HUES64 (cell line): ENCODE results near the gene LOXL1.

Experiments
- H3K27ac ChIP-seq: 2 replicates; pipeline ENCODE4 v1.7.0; 2013; ENCODE audit warnings: low read depth, low read length, inconsistent platforms
- H3K27me3 ChIP-seq: 2 replicates; pipeline ENCODE4 v1.6.1; 2013; ENCODE audit warnings: mild to moderate bottlenecking, low read length; ENCODE audit not compliant: insufficient read depth
- H3K36me3 ChIP-seq: 2 replicates; pipeline ENCODE4 v1.6.1; 2013; ENCODE audit warnings: mild to moderate bottlenecking, low read length; ENCODE audit not compliant: insufficient read depth
- H3K4me1 ChIP-seq: 2 replicates; pipeline ENCODE4 v1.6.1; 2013; ENCODE audit warnings: mild to moderate bottlenecking, low read length, moderate library complexity; ENCODE audit not compliant: insufficient read depth
- H3K4me3 ChIP-seq: 2 replicates; pipeline ENCODE4 v1.5.1; 2013; ENCODE audit warnings: mild to moderate bottlenecking, low read length, moderate library complexity
- H3K9ac ChIP-seq: 2 replicates; pipeline ENCODE4 v1.6.1; 2013; ENCODE audit warnings: mild to moderate bottlenecking, low read depth, low read length
- H3K9me3 ChIP-seq: 2 replicates; pipeline ENCODE4 v1.6.1; 2013; ENCODE audit warnings: low read depth, low read length; ENCODE audit not compliant: insufficient read depth
- WGBS: fragments of 150-250, 120-280 bp; methylation state at CpG from one replicate; pipeline ENCODE4 v1.1.7; 2013; ENCODE audit warnings: missing lambda C conversion rate; 5-methylcytosine and 5-hydroxymethylcytosine counted together

The LOXL1 gene

DNA sequence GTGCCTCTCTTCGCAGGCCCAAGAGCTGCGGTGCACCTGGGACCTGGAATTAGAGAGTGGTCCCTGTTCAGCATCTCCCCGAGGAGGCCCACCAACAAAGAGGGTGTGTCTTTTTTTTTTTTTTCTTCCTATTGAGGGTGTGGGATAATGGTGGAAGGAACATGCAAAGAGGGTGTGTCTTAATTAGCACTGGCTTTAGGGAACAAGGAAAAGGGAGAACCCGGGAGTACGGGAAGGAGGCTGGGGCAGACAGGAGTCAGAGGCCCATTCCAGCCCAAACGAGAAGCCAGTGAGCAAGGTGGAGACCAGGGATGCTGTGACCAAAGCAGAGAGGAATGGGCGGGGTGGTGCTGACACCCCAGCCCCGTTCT lies 429 bp upstream of the LOXL1 start:
- Histone ChIP-seq H3K36me3 (no peaks in the 10 kb centered on the region), H3K27me3 (no peaks in the 10 kb centered on the region; the same call in 1 of the 2 replicates), H3K9ac (no peak overlapping the region), H3K4me1 (peaks cover 50% of the 10 kb centered on the region), H3K27ac (no peak overlapping the region), H3K4me3 (peak overlapping the region; percentile 65), H3K9me3 (no peaks in the 10 kb centered on the region)
- 42% methylated on average over 8 of the region's 8 CpGs for WGBS

DNA sequence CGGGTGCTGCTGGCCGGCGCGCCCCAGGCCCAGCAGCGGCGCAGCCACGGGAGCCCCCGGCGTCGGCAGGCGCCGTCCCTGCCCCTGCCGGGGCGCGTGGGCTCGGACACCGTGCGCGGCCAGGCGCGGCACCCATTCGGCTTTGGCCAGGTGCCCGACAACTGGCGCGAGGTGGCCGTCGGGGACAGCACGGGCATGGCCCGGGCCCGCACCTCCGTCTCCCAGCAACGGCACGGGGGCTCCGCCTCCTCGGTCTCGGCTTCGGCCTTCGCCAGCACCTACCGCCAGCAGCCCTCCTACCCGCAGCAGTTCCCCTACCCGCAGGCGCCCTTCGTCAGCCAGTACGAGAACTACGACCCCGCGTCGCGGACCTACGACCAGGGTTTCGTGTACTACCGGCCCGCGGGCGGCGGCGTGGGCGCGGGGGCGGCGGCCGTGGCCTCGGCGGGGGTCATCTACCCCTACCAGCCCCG lies 777 bp downstream of the LOXL1 start:
- no peaks in the 10 kb centered on the region; the same call in 1 of the 2 replicates for H3K27me3 ChIP-seq
- no peak overlapping the region; the same call in 1 of the 2 replicates for H3K27ac ChIP-seq
- H3K4me1 ChIP-seq = peaks cover 44% of the 10 kb centered on the region
- WGBS = under 1% methylated on average over 65 of the region's 65 CpGs
- peak overlapping the region; percentile 50 for H3K9ac ChIP-seq
- H3K36me3 ChIP-seq = no peaks in the 10 kb centered on the region
- no peaks in the 10 kb centered on the region for H3K9me3 ChIP-seq
- peak overlapping the region; percentile 65 for H3K4me3 ChIP-seq

DNA sequence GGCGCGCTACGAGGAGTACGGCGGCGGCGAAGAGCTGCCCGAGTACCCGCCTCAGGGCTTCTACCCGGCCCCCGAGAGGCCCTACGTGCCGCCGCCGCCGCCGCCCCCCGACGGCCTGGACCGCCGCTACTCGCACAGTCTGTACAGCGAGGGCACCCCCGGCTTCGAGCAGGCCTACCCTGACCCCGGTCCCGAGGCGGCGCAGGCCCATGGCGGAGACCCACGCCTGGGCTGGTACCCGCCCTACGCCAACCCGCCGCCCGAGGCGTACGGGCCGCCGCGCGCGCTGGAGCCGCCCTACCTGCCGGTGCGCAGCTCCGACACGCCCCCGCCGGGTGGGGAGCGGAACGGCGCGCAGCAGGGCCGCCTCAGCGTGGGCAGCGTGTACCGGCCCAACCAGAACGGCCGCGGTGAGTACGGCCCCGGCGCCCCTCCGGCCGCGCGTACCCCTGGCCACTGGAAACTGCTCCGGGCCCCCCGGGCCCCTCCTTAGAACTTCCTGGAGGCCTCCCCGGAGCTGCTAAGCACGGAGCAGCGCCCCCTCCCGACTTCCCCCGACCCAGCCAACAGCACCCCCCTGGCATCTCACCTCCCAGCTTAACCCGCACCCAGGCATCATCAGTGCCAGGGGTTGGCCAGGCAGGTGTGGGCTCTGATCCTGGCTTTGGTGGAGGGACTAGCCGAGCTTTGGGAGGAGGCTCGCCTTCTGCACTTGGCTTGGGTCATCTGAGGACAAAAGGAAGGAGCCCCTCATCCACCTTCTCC lies 1.4 kb downstream of the LOXL1 start:
- Histone ChIP-seq H3K27me3 (no peaks in the 10 kb centered on the region; the same call in 1 of the 2 replicates), H3K4me3 (peak overlapping the region; percentile 65), H3K36me3 (no peaks in the 10 kb centered on the region), H3K9me3 (no peaks in the 10 kb centered on the region), H3K27ac (0 out of 2 replicates have a peak overlapping the region, but pooled peaks have one; percentile 12), H3K4me1 (peaks cover 38% of the 10 kb centered on the region), H3K9ac (peak overlapping the region; percentile 50)
- WGBS = under 1% methylated on average over 78 of the region's 78 CpGs

DNA sequence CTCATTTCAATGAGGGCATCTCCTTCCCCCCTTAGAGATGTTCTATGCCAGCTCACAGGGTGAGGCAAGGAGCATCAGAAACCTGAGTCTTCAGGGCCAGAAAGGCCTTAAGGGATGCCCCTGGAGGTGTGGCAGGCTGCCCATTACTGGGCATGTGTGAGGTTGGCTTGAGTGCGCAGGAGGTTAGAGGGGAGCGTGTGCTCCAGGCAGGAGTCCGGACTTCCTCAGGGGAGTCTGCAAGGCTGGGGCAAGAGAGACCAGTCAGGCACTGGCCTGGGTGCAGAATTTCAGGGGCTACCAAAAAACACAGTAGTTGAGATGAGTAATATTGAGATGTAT lies 1.9 kb downstream of the LOXL1 start:
- H3K27ac ChIP-seq = no peak overlapping the region
- 82% methylated on average over 3 of the region's 3 CpGs for WGBS
- H3K9ac ChIP-seq = no peak overlapping the region
- H3K9me3 ChIP-seq = no peaks in the 10 kb centered on the region
- peaks cover 32% of the 10 kb centered on the region for H3K4me1 ChIP-seq
- H3K4me3 ChIP-seq = peak overlapping the region; percentile 65
- no peaks in the 10 kb centered on the region; the same call in 1 of the 2 replicates for H3K27me3 ChIP-seq
- no peaks in the 10 kb centered on the region for H3K36me3 ChIP-seq

DNA sequence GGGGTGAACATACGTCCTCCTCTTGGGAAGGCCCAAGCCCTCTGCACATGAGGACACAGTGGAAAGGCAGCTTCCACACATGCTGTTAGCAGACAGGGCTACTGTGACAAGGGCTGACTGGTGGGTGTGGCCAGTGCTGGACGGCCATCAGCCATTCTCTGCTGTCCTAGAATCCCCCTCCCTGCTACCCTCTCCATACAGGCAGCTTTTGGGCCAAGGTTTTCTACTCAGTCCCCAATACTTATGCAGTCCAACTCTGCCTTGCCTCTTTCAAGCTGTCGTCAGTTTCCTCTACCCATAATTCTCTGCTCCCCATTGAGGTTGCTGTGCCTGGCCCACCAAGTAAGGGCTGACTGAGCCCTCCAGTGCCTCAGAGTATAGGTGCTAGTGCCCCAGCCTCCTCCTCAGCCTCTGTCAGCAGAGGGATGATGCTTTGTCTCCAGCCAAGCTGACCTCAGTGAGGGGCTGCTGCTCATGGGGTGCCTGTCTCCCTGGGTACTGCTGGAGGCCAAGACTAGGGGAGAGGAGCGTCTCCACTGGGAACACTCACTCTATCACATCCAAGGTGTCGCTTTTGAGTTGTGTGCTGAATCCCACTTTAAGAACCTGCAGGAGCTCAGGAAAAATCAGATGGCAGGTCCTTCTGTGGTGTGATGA lies 2.8 kb downstream of the LOXL1 start:
- Histone ChIP-seq H3K27me3 (no peaks in the 10 kb centered on the region; the same call in 1 of the 2 replicates), H3K9ac (no peak overlapping the region), H3K4me3 (0 out of 2 replicates have a peak overlapping the region, but pooled peaks have one; percentile 2), H3K4me1 (peaks cover 23% of the 10 kb centered on the region), H3K27ac (no peak overlapping the region), H3K36me3 (no peaks in the 10 kb centered on the region), H3K9me3 (no peaks in the 10 kb centered on the region)
- 77% methylated on average over 5 of the region's 5 CpGs for WGBS

DNA sequence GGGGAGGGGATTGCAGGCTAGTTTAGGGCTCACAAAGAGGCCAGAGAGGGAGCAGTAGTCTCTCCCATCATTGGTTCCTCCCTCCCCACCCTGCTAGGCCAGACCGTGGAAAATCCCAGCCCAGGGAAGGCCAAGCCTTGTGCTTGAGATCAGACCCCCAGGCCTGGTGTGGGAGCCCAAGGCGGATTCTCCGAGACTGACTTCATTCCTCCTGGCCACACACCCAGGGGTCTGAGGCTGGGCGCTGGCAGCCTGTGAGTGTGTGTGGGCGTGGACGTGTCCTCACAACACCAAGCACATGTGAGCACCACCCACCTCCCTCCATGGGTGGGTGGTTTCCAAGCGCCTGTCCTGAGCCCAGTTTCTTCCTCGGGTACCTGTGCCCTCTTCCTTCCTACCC lies 4.1 kb downstream of the LOXL1 start:
- no peak overlapping the region for H3K27ac ChIP-seq
- H3K27me3 ChIP-seq = no peaks in the 10 kb centered on the region; the same call in 1 of the 2 replicates
- H3K4me1 ChIP-seq = peaks cover 17% of the 10 kb centered on the region
- no peak overlapping the region for H3K9ac ChIP-seq
- no peak overlapping the region for H3K4me3 ChIP-seq
- no peaks in the 10 kb centered on the region for H3K9me3 ChIP-seq
- H3K36me3 ChIP-seq = no peaks in the 10 kb centered on the region
- WGBS = 94% methylated on average over 8 of the region's 8 CpGs

DNA sequence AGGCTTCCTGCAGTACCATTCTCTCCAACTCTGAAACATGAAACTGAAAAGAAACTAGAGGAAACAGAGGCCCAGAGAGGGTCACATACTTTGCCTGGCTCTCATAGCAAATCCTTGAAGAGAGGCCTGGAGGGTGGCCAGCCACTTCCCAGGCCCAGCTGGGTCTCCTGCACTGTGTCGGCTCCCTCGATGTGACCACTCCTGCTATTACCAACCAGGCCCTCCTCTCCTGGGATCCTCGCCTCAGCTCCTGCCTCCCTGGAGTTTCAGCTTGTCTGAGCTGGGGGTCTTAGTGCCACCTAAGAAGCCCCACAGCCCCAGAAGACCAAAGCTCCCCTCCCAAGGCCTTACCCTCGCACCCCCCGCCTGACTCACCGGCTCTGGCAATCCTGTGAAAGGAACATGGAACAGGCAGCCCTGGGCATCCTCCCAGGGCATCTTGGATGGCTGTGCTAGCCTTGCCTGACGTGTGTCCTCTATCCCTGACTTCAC lies 4.6 kb downstream of the LOXL1 start:
- Histone ChIP-seq H3K27ac (no peak overlapping the region), H3K36me3 (no peaks in the 10 kb centered on the region), H3K27me3 (no peaks in the 10 kb centered on the region; the same call in 1 of the 2 replicates), H3K9ac (no peak overlapping the region), H3K4me1 (peaks cover 12% of the 10 kb centered on the region), H3K9me3 (no peaks in the 10 kb centered on the region), H3K4me3 (no peak overlapping the region)
- 83% methylated on average over 7 of the region's 7 CpGs for WGBS

- Histone ChIP-seq H3K27me3 (no peaks in the 10 kb centered on the region; the same call in 1 of the 2 replicates), H3K9ac (no peak overlapping the region), H3K36me3 (no peaks in the 10 kb centered on the region), H3K4me3 (no peak overlapping the region), H3K9me3 (no peaks in the 10 kb centered on the region), H3K27ac (no peak overlapping the region), H3K4me1 (peaks cover 11% of the 10 kb centered on the region)
- 87% methylated on average over 2 of the region's 2 CpGs for WGBS
Measured at GRCh38 chr15:73931441-73931840, 5.2 kb downstream of the LOXL1 start.

- WGBS = 77% methylated on average over 6 of the region's 6 CpGs
- no peak overlapping the region for H3K4me3 ChIP-seq
- H3K36me3 ChIP-seq = no peaks in the 10 kb centered on the region
- no peaks in the 10 kb centered on the region for H3K27me3 ChIP-seq
- H3K9me3 ChIP-seq = no peaks in the 10 kb centered on the region
- no peak overlapping the region for H3K27ac ChIP-seq
- H3K4me1 ChIP-seq = peaks cover 15% of the 10 kb centered on the region
- H3K9ac ChIP-seq = no peak overlapping the region
Measured at GRCh38 chr15:73932381-73933191, 6.3 kb downstream of the LOXL1 start.

GRCh38 chr15:73934281-73934680 lies 8.0 kb downstream of the LOXL1 start:
- no peak overlapping the region for H3K27ac ChIP-seq
- H3K4me3 ChIP-seq = no peak overlapping the region
- H3K36me3 ChIP-seq = no peaks in the 10 kb centered on the region
- no peaks in the 10 kb centered on the region for H3K9me3 ChIP-seq
- 92% methylated on average over 7 of the region's 7 CpGs for WGBS
- peaks cover 12% of the 10 kb centered on the region for H3K4me1 ChIP-seq
- H3K9ac ChIP-seq = no peak overlapping the region
- no peaks in the 10 kb centered on the region for H3K27me3 ChIP-seq

DNA sequence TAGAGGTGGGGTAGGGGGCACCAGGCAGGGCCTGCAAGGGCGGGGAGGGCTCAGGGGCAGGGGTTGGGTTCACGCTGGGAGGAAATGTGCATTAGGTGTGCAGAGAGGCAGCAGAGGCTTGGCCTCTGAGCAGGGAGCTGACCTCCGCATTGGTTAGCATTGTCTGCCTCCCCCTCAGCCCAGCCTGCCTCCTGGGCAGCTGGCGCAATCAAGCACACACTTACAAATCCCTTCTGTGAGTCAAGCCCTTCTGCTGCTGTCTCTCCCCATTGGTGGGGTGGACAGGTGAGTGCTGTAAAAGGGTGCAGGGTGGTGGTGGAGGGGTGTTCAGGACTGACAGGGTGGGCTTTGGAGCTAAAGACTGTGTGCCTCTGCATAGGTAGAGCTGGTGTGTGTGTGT lies 9.3 kb downstream of the LOXL1 start:
- peaks cover 12% of the 10 kb centered on the region for H3K4me1 ChIP-seq
- no peaks in the 10 kb centered on the region for H3K9me3 ChIP-seq
- no peak overlapping the region for H3K27ac ChIP-seq
- H3K9ac ChIP-seq = no peak overlapping the region
- no peaks in the 10 kb centered on the region for H3K36me3 ChIP-seq
- H3K27me3 ChIP-seq = no peaks in the 10 kb centered on the region
- 73% methylated on average over 4 of the region's 4 CpGs for WGBS
- H3K4me3 ChIP-seq = no peak overlapping the region
